CD4-positive, CD25-positive, alpha-beta regulatory T cell (primary cell): ENCODE data around the gene PTPN1. TPM values are rescaled to one million over a fixed set of nuclear protein-coding genes. Genes with fewer than 3 reads are reported as not detected.
"Not testable (repeated sequence)": the region's sequence is repeated elsewhere in the genome, so short reads cannot be mapped to it uniquely, and the experiment has no call there.

ENCODE experiments used
- ATAC-seq, 2 donors: fragments of 150-1000 bp; cut with Tn5 transposase; one replicate each; pipeline ENCODE4 v1.10.0; 2021; ENCODE audit warnings: low read depth in 2 of 2, moderate number of reproducible peaks in 2 of 2, moderate library complexity in 1 of 2
- DNase-seq, 3 donors: peaks; one replicate each; pipeline versions ENCODE4 v3.0.0 to v3.0.0-alpha.2; 2012 to 2022; ENCODE audit warnings: mixed read lengths in 1 of 3
- H3K27ac ChIP-seq: one replicate; pipeline ENCODE4 v1.7.0; 2013; ENCODE audit warnings: mild to moderate bottlenecking, low read length; ENCODE audit not compliant: insufficient read depth, poor library complexity, severe bottlenecking
- H3K27me3 ChIP-seq: one replicate; pipeline ENCODE4 v1.7.0; 2013; ENCODE audit warnings: low read length; ENCODE audit not compliant: control insufficient read depth, insufficient read depth
- H3K36me3 ChIP-seq: one replicate; pipeline ENCODE4 v1.7.0; 2013; ENCODE audit warnings: mild to moderate bottlenecking, low read length, moderate library complexity; ENCODE audit not compliant: control insufficient read depth, insufficient read depth
- H3K4me1 ChIP-seq: 2 replicates; pipeline ENCODE4 v1.7.0; 2013; ENCODE audit warnings: mild to moderate bottlenecking, low read length; ENCODE audit not compliant: insufficient read depth, control insufficient read depth, poor library complexity, severe bottlenecking
- H3K4me3 ChIP-seq: one replicate; pipeline ENCODE4 v1.7.0; 2013; ENCODE audit warnings: low read depth, mild to moderate bottlenecking, low read length, moderate library complexity
- H3K9me3 ChIP-seq, 2 experiments: 1 replicate in 1 of 2; 2 replicates in 1 of 2; pipeline ENCODE4 v1.7.0; 2013; ENCODE audit warnings: low read length in 2 of 2, mild to moderate bottlenecking in 1 of 2, moderate library complexity in 1 of 2; ENCODE audit not compliant: control insufficient read depth in 2 of 2
- H3K27ac Mint-ChIP-seq, 3 donors: one replicate each; pipeline ENCODE4 v1.8.0; 2020 to 2022; ENCODE audit warnings: mild to moderate bottlenecking in 3 of 3, mixed read lengths in 3 of 3, moderate library complexity in 2 of 3
- H3K27me3 Mint-ChIP-seq: one replicate; pipeline ENCODE4 v1.8.0; 2022; ENCODE audit warnings: mild to moderate bottlenecking, mixed read lengths
- H3K36me3 Mint-ChIP-seq: one replicate; pipeline ENCODE4 v1.8.0; 2020; ENCODE audit warnings: mixed read lengths
- H3K4me1 Mint-ChIP-seq, 4 donors: one replicate each; pipeline ENCODE4 v1.8.0; 2020 to 2022; ENCODE audit warnings: mixed read lengths in 4 of 4, mild to moderate bottlenecking in 1 of 4
- H3K4me3 Mint-ChIP-seq, 4 donors: one replicate each; pipeline ENCODE4 v1.8.0; 2020 to 2022; ENCODE audit warnings: mild to moderate bottlenecking in 4 of 4, mixed read lengths in 4 of 4, moderate library complexity in 3 of 4
- H3K9me3 Mint-ChIP-seq, 7 donors: one replicate each; pipeline ENCODE4 v1.8.0; 2020 to 2022; ENCODE audit warnings: mixed read lengths in 7 of 7, mild to moderate bottlenecking in 3 of 7, moderate library complexity in 2 of 7
- polyA plus RNA-seq, 4 donors: library from polyadenylated mRNA; unstranded; fragments of 300-500 nt; fragmentation: Illumina TruSeq; gene quantifications; one replicate each; pipeline ENCODE4 v1.2.3, GENCODE V29; 2021
- total RNA-seq: library from RNA; stranded (reverse); gene quantifications from one replicate; pipeline ENCODE4 v1.2.3, GENCODE V29; 2022

PTPN1 gene
- total and polyA plus RNA-seq, 5 donors from 2014 or later: 27.1 to 76.3 (median 31.7) TPM

GRCh38 chr20:50498071-50498776 lies 12.0 kb upstream of the PTPN1 start:
- no peak overlapping the region for H3K27ac Mint-ChIP-seq
- ATAC-seq: peak; percentile 31 to 38

GRCh38 chr20:50499938-50500337 lies 10.2 kb upstream of the PTPN1 start:
- Histone ChIP-seq H3K4me1 (no peaks in the 10 kb centered on the region), H3K27ac (no peak overlapping the region), H3K9me3 (no peaks in the 10 kb centered on the region), H3K27me3 (no peaks in the 10 kb centered on the region), H3K4me3 (no peak overlapping the region), H3K36me3 (no peaks in the 10 kb centered on the region)
- no peak overlapping the region for H3K27ac Mint-ChIP-seq
- no peak for DNase-seq
- no peak overlapping the region for H3K4me3 Mint-ChIP-seq
- no peak for ATAC-seq
- no peaks in the 10 kb centered on the region for H3K9me3 Mint-ChIP-seq
- H3K27me3 Mint-ChIP-seq: no peaks in the 10 kb centered on the region
- peaks cover 0 to 5% (median 4%) of the 10 kb centered on the region in 4 donors for H3K4me1 Mint-ChIP-seq
- H3K36me3 Mint-ChIP-seq: no peaks in the 10 kb centered on the region

More at GRCh38 chr20:50498071-50498776, 12.0 kb upstream of the PTPN1 start:
- Mint-ChIP-seq H3K4me1 (peaks cover 0 to 5% (median 0%) of the 10 kb centered on the region in 4 donors), H3K27me3 (no peaks in the 10 kb centered on the region), H3K4me3 (no peak overlapping the region), H3K9me3 (peaks cover 0 to 1% (median 0%) of the 10 kb centered on the region in 7 donors), H3K36me3 (no peaks in the 10 kb centered on the region)
- Histone ChIP-seq H3K4me3 (no peak overlapping the region), H3K27me3 (no peaks in the 10 kb centered on the region), H3K4me1 (no peaks in the 10 kb centered on the region), H3K27ac (no peak overlapping the region), H3K9me3 (no peaks in the 10 kb centered on the region), H3K36me3 (no peaks in the 10 kb centered on the region)
- no peak for DNase-seq

DNA sequence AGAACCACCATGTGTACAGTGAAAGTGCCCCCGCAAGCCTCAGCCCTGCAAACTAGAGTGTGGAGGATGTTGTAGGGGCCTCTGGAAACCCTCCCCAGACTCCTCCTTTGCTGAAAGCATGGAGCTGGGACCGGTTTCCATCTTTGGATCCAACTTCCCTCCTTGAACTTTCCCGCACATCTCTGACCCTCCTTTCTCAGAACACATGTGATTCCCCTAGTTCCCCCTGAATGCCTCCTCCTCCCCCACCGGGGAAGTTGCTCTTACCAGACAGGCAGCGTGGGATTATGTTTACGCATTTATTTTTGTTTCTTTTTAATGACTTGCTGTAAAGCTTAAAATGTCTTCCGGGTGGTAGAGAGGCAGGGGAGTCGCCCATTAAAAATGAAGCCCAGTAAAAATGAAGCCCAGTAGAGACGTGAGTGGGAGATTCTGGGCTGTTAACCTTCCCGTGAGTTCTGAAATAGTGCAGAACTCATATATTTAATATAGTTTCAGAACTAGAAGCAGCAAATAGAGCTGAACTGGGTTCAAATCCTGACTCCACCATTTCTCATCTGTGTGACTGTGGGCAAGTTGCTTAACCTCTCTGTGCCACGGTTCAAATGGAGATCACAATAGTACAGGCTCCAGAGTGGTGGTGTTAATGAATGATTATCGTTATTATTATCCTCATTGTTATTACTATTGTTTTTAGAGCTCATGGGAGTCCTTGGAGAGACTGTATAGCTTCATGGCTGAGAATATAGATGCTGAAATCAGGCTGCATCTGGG lies 8.0 kb upstream of the PTPN1 start:
- Mint-ChIP-seq H3K27ac (peak overlapping the region in 2 of 3 donors; percentile 57 to 65), H3K4me1 (peaks cover 0 to 7% (median 4%) of the 10 kb centered on the region in 4 donors), H3K4me3 (no peak overlapping the region), H3K9me3 (no peaks in the 10 kb centered on the region), H3K36me3 (no peaks in the 10 kb centered on the region), H3K27me3 (no peaks in the 10 kb centered on the region)
- Histone ChIP-seq H3K9me3 (no peaks in the 10 kb centered on the region), H3K27me3 (no peaks in the 10 kb centered on the region), H3K4me1 (no peaks in the 10 kb centered on the region), H3K36me3 (no peaks in the 10 kb centered on the region), H3K27ac (no peak overlapping the region), H3K4me3 (no peak overlapping the region)
- no peak for ATAC-seq
- DNase-seq: no peak

DNA sequence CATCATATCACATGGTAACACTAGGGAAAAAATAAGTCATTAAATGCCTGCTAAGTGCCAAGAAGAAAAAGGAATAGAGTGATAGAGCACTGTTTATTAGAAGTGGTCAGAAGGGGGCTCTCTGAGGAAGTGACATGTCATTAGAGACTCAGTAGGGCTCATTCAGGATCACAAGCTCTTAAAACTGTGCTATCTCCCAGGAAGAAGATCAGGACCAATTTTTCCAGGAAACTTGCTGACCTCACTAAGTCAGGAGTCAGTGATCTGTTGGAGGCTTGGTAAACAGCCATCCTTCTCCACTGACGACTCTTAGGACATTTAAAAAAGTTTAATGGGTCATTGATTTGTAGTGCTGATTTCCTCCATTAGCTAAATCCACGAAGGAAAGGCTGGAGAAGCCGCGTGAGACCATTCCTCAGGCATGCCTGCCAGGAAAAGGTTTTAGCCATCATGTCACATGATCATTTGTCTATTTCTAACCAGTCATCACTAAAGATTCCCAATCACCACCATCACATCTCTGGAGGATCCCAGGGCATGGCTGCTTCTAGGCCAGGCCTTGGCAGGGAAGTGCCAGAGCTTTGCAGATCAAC lies 5.9 kb upstream of the PTPN1 start:
- Histone ChIP-seq H3K36me3 (no peaks in the 10 kb centered on the region), H3K9me3 (no peaks in the 10 kb centered on the region), H3K4me3 (no peak overlapping the region), H3K27me3 (no peaks in the 10 kb centered on the region), H3K27ac (no peak overlapping the region), H3K4me1 (no peaks in the 10 kb centered on the region)
- ATAC-seq (peak; percentile 59 to 62), DNase-seq (peak in 1 of 3 donors; percentile 45)
- Mint-ChIP-seq H3K27ac (peak overlapping the region in 1 of 3 donors; percentile 55), H3K27me3 (no peaks in the 10 kb centered on the region), H3K36me3 (no peaks in the 10 kb centered on the region), H3K4me3 (peak overlapping the region in 1 of 4 donors; percentile 70), H3K4me1 (peaks cover 3 to 7% (median 4%) of the 10 kb centered on the region in 4 donors), H3K9me3 (no peaks in the 10 kb centered on the region)

GRCh38 chr20:50506270-50506579 lies 4.0 kb upstream of the PTPN1 start:
- ATAC-seq (no peak), DNase-seq (no peak)
- Mint-ChIP-seq H3K36me3 (peaks cover 4% of the 10 kb centered on the region), H3K9me3 (no peaks in the 10 kb centered on the region), H3K27ac (no peak overlapping the region), H3K27me3 (no peaks in the 10 kb centered on the region), H3K4me1 (peaks cover 4 to 11% (median 8%) of the 10 kb centered on the region in 4 donors), H3K4me3 (no peak overlapping the region)
- Histone ChIP-seq H3K9me3 (no peaks in the 10 kb centered on the region), H3K27ac (no peak overlapping the region), H3K4me3 (no peak overlapping the region), H3K4me1 (peaks cover 11% of the 10 kb centered on the region), H3K27me3 (no peaks in the 10 kb centered on the region), H3K36me3 (no peaks in the 10 kb centered on the region)

- H3K4me3 Mint-ChIP-seq, H3K9me3 Mint-ChIP-seq, H3K27ac ChIP-seq, H3K36me3 Mint-ChIP-seq, H3K27me3 Mint-ChIP-seq, DNase-seq, H3K27me3 ChIP-seq, H3K36me3 ChIP-seq, H3K4me3 ChIP-seq, H3K9me3 ChIP-seq, H3K27ac Mint-ChIP-seq, ATAC-seq: not testable (repeated sequence)
- H3K4me1 ChIP-seq: peaks cover 26% of the 10 kb centered on the region
- H3K4me1 Mint-ChIP-seq: peaks cover 9 to 25% (median 15%) of the 10 kb centered on the region in 4 donors
These were observed 2.4 kb upstream of the PTPN1 start for GRCh38 chr20:50507745-50508144.

GRCh38 chr20:50508171-50508755 lies 1.9 kb upstream of the PTPN1 start:
- Histone ChIP-seq H3K36me3 (no peaks in the 10 kb centered on the region), H3K9me3 (no peaks in the 10 kb centered on the region), H3K27me3 (no peaks in the 10 kb centered on the region), H3K27ac (no peak overlapping the region), H3K4me1 (peaks cover 32% of the 10 kb centered on the region), H3K4me3 (no peak overlapping the region)
- Mint-ChIP-seq H3K36me3 (peaks cover 5% of the 10 kb centered on the region), H3K27me3 (no peaks in the 10 kb centered on the region), H3K4me1 (peaks cover 13 to 30% (median 20%) of the 10 kb centered on the region in 4 donors), H3K4me3 (peak overlapping the region in 3 of 4 donors; percentile 61 to 68 (median 67)), H3K27ac (peak overlapping the region in 1 of 3 donors; percentile 44), H3K9me3 (no peaks in the 10 kb centered on the region)
- no peak for ATAC-seq
- no peak for DNase-seq
